Activated T-cell treated with anti-CD3 and anti-CD28 coated beads, Interleukin-2, amount 50 U/mL, for 4 hours (primary cell): ENCODE results near the gene ARHGAP21. TPM values are rescaled to one million over a fixed set of nuclear protein-coding genes. Genes with fewer than 3 reads are reported as not detected.
A peak's percentile ranks its signal among the peaks of the same experiment; 100 is the strongest.
"Not testable (repeated sequence)": the region's sequence is repeated elsewhere in the genome, so short reads cannot be mapped to it uniquely, and the experiment has no call there.

Experiments
- ATAC-seq, 2 donors: fragments of 200-7000 bp; cut with Tn5 transposase; one replicate each; pipeline ENCODE4 v1.10.0; 2021
- DNase-seq: peaks from one replicate; pipeline ENCODE4 v3.0.0-alpha.2; 2020
- H3K27me3 Mint-ChIP-seq: one replicate; pipeline ENCODE4 v1.8.0; 2021; ENCODE audit warnings: low read depth, mixed read lengths
- H3K36me3 Mint-ChIP-seq: one replicate; pipeline ENCODE4 v1.8.0; 2022; ENCODE audit warnings: mixed read lengths; ENCODE audit not compliant: insufficient read depth
- H3K4me1 Mint-ChIP-seq: one replicate; pipeline ENCODE4 v1.8.0; 2021; ENCODE audit warnings: low read depth, mixed read lengths
- H3K4me3 Mint-ChIP-seq: one replicate; pipeline ENCODE4 v1.8.0; 2021; ENCODE audit warnings: mild to moderate bottlenecking, moderate library complexity, mixed read lengths
- H3K9me3 Mint-ChIP-seq: one replicate; pipeline ENCODE4 v1.8.0; 2021; ENCODE audit warnings: mixed read lengths
- total RNA-seq, 3 donors: library from RNA; stranded (reverse); gene quantifications; one replicate each; pipeline ENCODE4 v1.2.1, GENCODE V29; 2021

Gene ARHGAP21
- total RNA-seq, result 10 to 100 TPM; 11.4 to 15.8 (median 12.7) TPM

GRCh38 chr10:24723788-24724380, at the start of gene ARHGAP21:
Gene ARHGAP21, minus strand, starts transcription at chr10:24723887. Its CDS starts 1,988 bp downstream, at chr10:24721899.
- DNase-seq (peak; percentile 13), ATAC-seq (peak; percentile 15)
- no peaks in the 10 kb centered on the region for H3K36me3 Mint-ChIP-seq
- peak within 1 kb of the TSS; percentile 91 for H3K4me3 Mint-ChIP-seq
- H3K9me3 Mint-ChIP-seq, result no peaks in the 10 kb centered on the region
- H3K27me3 Mint-ChIP-seq, result no peaks in the 10 kb centered on the region
- H3K4me1 Mint-ChIP-seq, result peaks cover 23% of the 10 kb centered on the region

GRCh38 chr10:24771943-24772694, 48.4 kb upstream of the ARHGAP21 start:
- Mint-ChIP-seq H3K36me3 (no peaks in the 10 kb centered on the region), H3K9me3 (no peaks in the 10 kb centered on the region), H3K4me3 (no peak overlapping the region), H3K27me3 (no peaks in the 10 kb centered on the region), H3K4me1 (peaks cover 8% of the 10 kb centered on the region)
- ATAC-seq, result no peak
- no peak for DNase-seq

GRCh38 chr10:24764991-24765390, 41.3 kb upstream of the ARHGAP21 start:
- not testable (repeated sequence) for H3K27me3 Mint-ChIP-seq

GRCh38 chr10:24762966-24763623, 39.4 kb upstream of the ARHGAP21 start:
- Mint-ChIP-seq H3K4me3 (no peak overlapping the region), H3K4me1 (peaks cover 4% of the 10 kb centered on the region), H3K9me3 (peaks cover 12% of the 10 kb centered on the region), H3K36me3 (no peaks in the 10 kb centered on the region), H3K27me3 (no peaks in the 10 kb centered on the region)
- DNase-seq, result no peak
- ATAC-seq, result no peak

More at GRCh38 chr10:24764991-24765390, 41.3 kb upstream of the ARHGAP21 start:
- not testable (repeated sequence) for DNase-seq, H3K36me3 Mint-ChIP-seq, H3K4me1 Mint-ChIP-seq, H3K4me3 Mint-ChIP-seq, ATAC-seq
- peaks cover 12% of the 10 kb centered on the region for H3K9me3 Mint-ChIP-seq

- no peaks in the 10 kb centered on the region for H3K27me3 Mint-ChIP-seq
- no peaks in the 10 kb centered on the region for H3K36me3 Mint-ChIP-seq
- no peak for DNase-seq
- peaks cover 12% of the 10 kb centered on the region for H3K9me3 Mint-ChIP-seq
- H3K4me3 Mint-ChIP-seq, result no peak overlapping the region
- ATAC-seq, result no peak
- peaks cover 4% of the 10 kb centered on the region for H3K4me1 Mint-ChIP-seq
Measured at GRCh38 chr10:24762161-24762924, 38.7 kb upstream of the ARHGAP21 start.

GRCh38 chr10:24759672-24760071, 36.0 kb upstream of the ARHGAP21 start:
- ATAC-seq (no peak), DNase-seq (no peak)
- no peaks in the 10 kb centered on the region for H3K9me3 Mint-ChIP-seq
- H3K4me1 Mint-ChIP-seq, result peaks cover 4% of the 10 kb centered on the region
- no peaks in the 10 kb centered on the region for H3K27me3 Mint-ChIP-seq
- no peaks in the 10 kb centered on the region for H3K36me3 Mint-ChIP-seq
- H3K4me3 Mint-ChIP-seq, result no peak overlapping the region

- ATAC-seq, H3K4me3 Mint-ChIP-seq, H3K9me3 Mint-ChIP-seq, DNase-seq, H3K36me3 Mint-ChIP-seq, H3K27me3 Mint-ChIP-seq, H3K4me1 Mint-ChIP-seq: not testable (repeated sequence)
Measured at GRCh38 chr10:24758254-24758653, 34.6 kb upstream of the ARHGAP21 start.

GRCh38 chr10:24756283-24756682, 32.6 kb upstream of the ARHGAP21 start:
- no peak for ATAC-seq
- Mint-ChIP-seq H3K36me3 (no peaks in the 10 kb centered on the region), H3K9me3 (no peaks in the 10 kb centered on the region), H3K27me3 (no peaks in the 10 kb centered on the region), H3K4me3 (no peak overlapping the region), H3K4me1 (no peaks in the 10 kb centered on the region)
- DNase-seq, result no peak

GRCh38 chr10:24751716-24752115, 28.0 kb upstream of the ARHGAP21 start:
- Mint-ChIP-seq H3K9me3 (no peaks in the 10 kb centered on the region), H3K4me1 (no peaks in the 10 kb centered on the region), H3K27me3 (no peaks in the 10 kb centered on the region), H3K36me3 (no peaks in the 10 kb centered on the region), H3K4me3 (no peak overlapping the region)
- no peak for ATAC-seq
- no peak for DNase-seq

- H3K4me3 Mint-ChIP-seq, result no peak overlapping the region
- no peak for ATAC-seq
- H3K9me3 Mint-ChIP-seq, result no peaks in the 10 kb centered on the region
- H3K36me3 Mint-ChIP-seq, result no peaks in the 10 kb centered on the region
- no peaks in the 10 kb centered on the region for H3K27me3 Mint-ChIP-seq
- no peak for DNase-seq
- no peaks in the 10 kb centered on the region for H3K4me1 Mint-ChIP-seq
Measured at GRCh38 chr10:24750695-24751094, 27.0 kb upstream of the ARHGAP21 start.

- Mint-ChIP-seq H3K4me3 (no peak overlapping the region), H3K9me3 (no peaks in the 10 kb centered on the region), H3K27me3 (no peaks in the 10 kb centered on the region), H3K36me3 (no peaks in the 10 kb centered on the region), H3K4me1 (peaks cover 4% of the 10 kb centered on the region)
- ATAC-seq, result no peak
- no peak for DNase-seq
Measured at GRCh38 chr10:24748214-24748613, 24.5 kb upstream of the ARHGAP21 start.

- no peaks in the 10 kb centered on the region for H3K36me3 Mint-ChIP-seq
- H3K4me1 Mint-ChIP-seq, result peaks cover 4% of the 10 kb centered on the region
- H3K4me3 Mint-ChIP-seq, result no peak overlapping the region
- H3K9me3 Mint-ChIP-seq, result no peaks in the 10 kb centered on the region
- no peaks in the 10 kb centered on the region for H3K27me3 Mint-ChIP-seq
- no peak for DNase-seq
- no peak for ATAC-seq
Measured at GRCh38 chr10:24744946-24745345, 21.3 kb upstream of the ARHGAP21 start.

- Mint-ChIP-seq H3K9me3 (no peaks in the 10 kb centered on the region), H3K36me3 (no peaks in the 10 kb centered on the region), H3K4me1 (peaks cover 4% of the 10 kb centered on the region), H3K4me3 (no peak overlapping the region), H3K27me3 (peaks cover 2% of the 10 kb centered on the region)
- DNase-seq (no peak), ATAC-seq (no peak)
Measured at GRCh38 chr10:24740714-24741113, 17.0 kb upstream of the ARHGAP21 start.

- ATAC-seq (no peak), DNase-seq (no peak)
- Mint-ChIP-seq H3K27me3 (peaks cover 2% of the 10 kb centered on the region), H3K36me3 (no peaks in the 10 kb centered on the region), H3K4me3 (no peak overlapping the region), H3K4me1 (no peaks in the 10 kb centered on the region), H3K9me3 (no peaks in the 10 kb centered on the region)
Measured at GRCh38 chr10:24737001-24737400, 13.3 kb upstream of the ARHGAP21 start.
